HEK293 (cell line): ENCODE results near the gene PAK4.

ENCODE experiments used
- EGR2 ChIP-seq: fragments of 450-650 bp; formaldehyde crosslinking; IDR thresholded peaks from 2 replicates; pipeline ENCODE4 v1.5.1; 2016; ENCODE audit warnings: low read depth, missing biosample characterization, missing genetic modification characterization
- GLIS1 ChIP-seq: fragments of 450-650 bp; formaldehyde crosslinking; IDR thresholded peaks from 2 replicates; pipeline ENCODE4 v1.5.1; 2016; ENCODE audit warnings: missing biosample characterization, missing genetic modification characterization
- SALL2 ChIP-seq: fragments of 450-650 bp; formaldehyde crosslinking; IDR thresholded peaks from 2 replicates; pipeline ENCODE4 v1.5.0; 2017; ENCODE audit warnings: missing biosample characterization, mild to moderate bottlenecking, missing genetic modification characterization, borderline replicate concordance
- SP7 ChIP-seq: fragments of 450-650 bp; formaldehyde crosslinking; IDR thresholded peaks from 2 replicates; pipeline ENCODE4 v1.5.1; 2016; ENCODE audit warnings: missing biosample characterization, missing genetic modification characterization
- TSHZ1 ChIP-seq: fragments of 450-650 bp; formaldehyde crosslinking; IDR thresholded peaks from 2 replicates; pipeline ENCODE4 v1.5.1; 2016; ENCODE audit warnings: missing biosample characterization, missing genetic modification characterization, borderline replicate concordance
- YY1 ChIP-seq: fragments of 450-650 bp; formaldehyde crosslinking; IDR thresholded peaks from 2 replicates; pipeline ENCODE4 v1.5.1; 2018; ENCODE audit warnings: missing biosample characterization, missing genetic modification characterization
- ZBTB20 ChIP-seq: fragments of 450-650 bp; formaldehyde crosslinking; IDR thresholded peaks from 2 replicates; pipeline ENCODE4 v1.5.1; 2016; ENCODE audit warnings: missing biosample characterization, missing genetic modification characterization
- ZBTB26 ChIP-seq: fragments of 450-650 bp; formaldehyde crosslinking; optimal IDR thresholded peaks from 2 replicates; pipeline ENCODE3; 2016; ENCODE audit warnings: missing biosample characterization, mild to moderate bottlenecking, missing genetic modification characterization
- ZBTB48 ChIP-seq: fragments of 450-650 bp; formaldehyde crosslinking; IDR thresholded peaks from 2 replicates; pipeline ENCODE4 v1.5.1; 2016; ENCODE audit warnings: missing biosample characterization, missing genetic modification characterization
- ZFHX2 ChIP-seq: fragments of 450-650 bp; formaldehyde crosslinking; conservative IDR thresholded peaks from 2 replicates; pipeline ENCODE4 v1.5.1; 2016; ENCODE audit warnings: missing biosample characterization, missing genetic modification characterization
- ZFP37 ChIP-seq: fragments of 450-650 bp; formaldehyde crosslinking; IDR thresholded peaks from 2 replicates; pipeline ENCODE4 v1.5.1; 2016; ENCODE audit warnings: missing biosample characterization, missing genetic modification characterization
- ZNF148 ChIP-seq: fragments of 450-650 bp; formaldehyde crosslinking; IDR thresholded peaks from 2 replicates; pipeline ENCODE4 v1.5.0; 2017; ENCODE audit warnings: missing biosample characterization, missing genetic modification characterization, borderline replicate concordance
- ZNF18 ChIP-seq: fragments of 450-650 bp; formaldehyde crosslinking; IDR thresholded peaks from 2 replicates; pipeline ENCODE4 v1.5.1; 2016; ENCODE audit warnings: missing biosample characterization, missing genetic modification characterization
- ZNF280C ChIP-seq: fragments of 450-650 bp; formaldehyde crosslinking; IDR thresholded peaks from 2 replicates; pipeline ENCODE4 v1.5.1; 2016; ENCODE audit warnings: missing biosample characterization, missing genetic modification characterization
- ZNF311 ChIP-seq: fragments of 450-650 bp; formaldehyde crosslinking; IDR thresholded peaks from 2 replicates; pipeline ENCODE4 v1.5.1; 2017; ENCODE audit warnings: missing biosample characterization, missing genetic modification characterization, borderline replicate concordance
- ZNF416 ChIP-seq: fragments of 450-650 bp; formaldehyde crosslinking; IDR thresholded peaks from 2 replicates; pipeline ENCODE4 v1.5.1; 2016; ENCODE audit warnings: missing biosample characterization, missing genetic modification characterization
- ZNF488 ChIP-seq: fragments of 450-650 bp; formaldehyde crosslinking; IDR thresholded peaks from 2 replicates; pipeline ENCODE4 v1.5.1; 2016; ENCODE audit warnings: missing biosample characterization, missing genetic modification characterization
- ZNF621 ChIP-seq: fragments of 450-650 bp; formaldehyde crosslinking; IDR thresholded peaks from 2 replicates; pipeline ENCODE4 v1.5.1; 2017; ENCODE audit warnings: missing biosample characterization, missing genetic modification characterization
- ZNF658 ChIP-seq: fragments of 450-650 bp; formaldehyde crosslinking; IDR thresholded peaks from 2 replicates; pipeline ENCODE4; 2016; ENCODE audit warnings: missing biosample characterization, missing genetic modification characterization
- ZNF670 ChIP-seq: fragments of 450-650 bp; formaldehyde crosslinking; IDR thresholded peaks from 2 replicates; pipeline ENCODE4 v1.5.1; 2016; ENCODE audit warnings: missing biosample characterization, missing genetic modification characterization, low read depth
- ZNF837 ChIP-seq: fragments of 450-650 bp; formaldehyde crosslinking; IDR thresholded peaks from 2 replicates; pipeline ENCODE4 v1.5.1; 2016; ENCODE audit warnings: missing biosample characterization, missing genetic modification characterization
- ZSCAN30 ChIP-seq: fragments of 450-650 bp; IDR thresholded peaks from 2 replicates; pipeline ENCODE4 v1.5.1; 2018; ENCODE audit warnings: missing biosample characterization, mild to moderate bottlenecking, missing genetic modification characterization, moderate library complexity
- ZSCAN4 ChIP-seq: fragments of 450-650 bp; formaldehyde crosslinking; IDR thresholded peaks from 2 replicates; pipeline ENCODE4 v1.5.1; 2017; ENCODE audit warnings: missing biosample characterization, missing genetic modification characterization

Gene PAK4

GRCh38 chr19:39157997-39158389, 32.4 kb downstream of the PAK4 start (continued):
- TF ChIP-seq ZBTB48: peak; percentile 55; the same call in 1 of the 2 replicates
- TF ChIP-seq ZBTB26 (tag by site-specific recombination): peak; percentile 68
- peak; percentile 38 for TF ChIP-seq ZBTB20
- TF ChIP-seq ZFP37: no peak
- TF ChIP-seq SALL2 (tag by site-specific recombination): 0 out of 2 replicates have a peak, but pooled peaks have one; percentile 47
- TF ChIP-seq ZNF311: peak; percentile 92
- no peak for TF ChIP-seq ZSCAN30
- TF ChIP-seq ZNF18 (tag by site-specific recombination): peak; percentile 79; the same call in 1 of the 2 replicates
- peak; percentile 70; the same call in 1 of the 2 replicates for TF ChIP-seq ZNF280C (tag by site-specific recombination)
- TF ChIP-seq ZNF670 (tag by site-specific recombination): no peak
- TF ChIP-seq ZFHX2 (tag by site-specific recombination): peak; percentile 62
- peak; percentile 78 for TF ChIP-seq ZNF148 (tag by site-specific recombination)
- no peak for TF ChIP-seq ZNF837 (tag by site-specific recombination)
- no peak for TF ChIP-seq YY1
- TF ChIP-seq SP7 (tag by site-specific recombination): no peak
- no peak for TF ChIP-seq GLIS1 (tag by site-specific recombination)
- TF ChIP-seq ZSCAN4: peak; percentile 97
- no peak for TF ChIP-seq TSHZ1 (tag by site-specific recombination)
- TF ChIP-seq ZNF488 (tag by site-specific recombination): 0 out of 2 replicates have a peak, but pooled peaks have one; percentile 16
- TF ChIP-seq EGR2 (tag by site-specific recombination): 0 out of 2 replicates have a peak, but pooled peaks have one; percentile 34
- TF ChIP-seq ZNF658 (tag by site-specific recombination): 0 out of 2 replicates have a peak, but pooled peaks have one; percentile 24
- TF ChIP-seq ZNF621: 0 out of 2 replicates have a peak, but pooled peaks have one; percentile 62
- TF ChIP-seq ZNF416 (tag by site-specific recombination): no peak
- TF ChIP-seq, all 188 proteins: peak for 16
